ENCODE measurements around the gene SDHB. TPM values are rescaled to one million over a fixed set of nuclear protein-coding genes. Genes with fewer than 3 reads are reported as not detected.

Gene SDHB
- total RNA-seq, 3 donors from 2014 or later, result 145 to 177 (median 163) TPM

GRCh38 chr1:16984717-16985116, 69.1 kb downstream of the SDHB start:
- peak; percentile 37 for ATAC-seq

DNA sequence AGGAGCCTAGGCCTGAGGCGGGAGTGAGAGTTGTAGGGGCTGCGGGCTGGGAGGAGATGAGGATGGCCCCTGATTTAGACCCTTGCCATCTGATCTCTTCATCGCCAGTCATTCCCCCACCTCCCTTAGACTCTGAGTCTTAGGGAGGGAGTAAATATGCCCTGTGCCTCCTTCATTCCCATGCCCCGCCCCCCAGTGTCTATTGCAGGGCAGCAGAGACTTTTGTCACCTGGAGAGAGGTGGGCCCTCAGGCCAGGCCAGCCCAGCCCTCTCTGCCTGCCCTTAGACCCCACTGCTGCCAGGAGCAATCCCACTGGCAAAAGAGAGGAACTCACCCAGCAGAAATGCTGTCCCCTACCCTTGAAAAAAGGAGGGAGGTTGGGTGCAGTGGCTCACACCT, 70.2 kb downstream of the SDHB start:
- intact Hi-C loops (cut with DNase I, micrococcal nuclease), result no loop called here
- no peak for DNase-seq
- Histone ChIP-seq H3K4me3 (no peak overlapping the region), H3K9me3 (no peaks in the 10 kb centered on the region), H3K4me1 (ENCODE audit: low read depth) (peaks cover 4% of the 10 kb centered on the region), H3K36me3 (ENCODE audit: low read depth) (no peaks in the 10 kb centered on the region)
- ATAC-seq, result no peak
- TF ChIP-seq, protein P1, sequence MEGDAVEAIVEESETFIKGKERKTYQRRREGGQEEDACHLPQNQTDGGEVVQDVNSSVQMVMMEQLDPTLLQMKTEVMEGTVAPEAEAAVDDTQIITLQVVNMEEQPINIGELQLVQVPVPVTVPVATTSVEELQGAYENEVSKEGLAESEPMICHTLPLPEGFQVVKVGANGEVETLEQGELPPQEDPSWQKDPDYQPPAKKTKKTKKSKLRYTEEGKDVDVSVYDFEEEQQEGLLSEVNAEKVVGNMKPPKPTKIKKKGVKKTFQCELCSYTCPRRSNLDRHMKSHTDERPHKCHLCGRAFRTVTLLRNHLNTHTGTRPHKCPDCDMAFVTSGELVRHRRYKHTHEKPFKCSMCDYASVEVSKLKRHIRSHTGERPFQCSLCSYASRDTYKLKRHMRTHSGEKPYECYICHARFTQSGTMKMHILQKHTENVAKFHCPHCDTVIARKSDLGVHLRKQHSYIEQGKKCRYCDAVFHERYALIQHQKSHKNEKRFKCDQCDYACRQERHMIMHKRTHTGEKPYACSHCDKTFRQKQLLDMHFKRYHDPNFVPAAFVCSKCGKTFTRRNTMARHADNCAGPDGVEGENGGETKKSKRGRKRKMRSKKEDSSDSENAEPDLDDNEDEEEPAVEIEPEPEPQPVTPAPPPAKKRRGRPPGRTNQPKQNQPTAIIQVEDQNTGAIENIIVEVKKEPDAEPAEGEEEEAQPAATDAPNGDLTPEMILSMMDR (IDR thresholded peaks at IDR 0.05), result no peak

More at GRCh38 chr1:16984717-16985116, 69.1 kb downstream of the SDHB start:
- no peaks in the 10 kb centered on the region for H3K9me3 ChIP-seq
- H3K4me1 ChIP-seq (ENCODE audit: low read depth), result peaks cover 4% of the 10 kb centered on the region
- intact Hi-C loops (cut with DNase I, micrococcal nuclease), result no loop called here
- no peak overlapping the region for H3K4me3 ChIP-seq
- H3K36me3 ChIP-seq (ENCODE audit: low read depth), result no peaks in the 10 kb centered on the region
- TF ChIP-seq, protein P1 (IDR thresholded peaks at IDR 0.05), result no peak
- DNase-seq, result peak in 1 of 3 donors; percentile 73

DNA sequence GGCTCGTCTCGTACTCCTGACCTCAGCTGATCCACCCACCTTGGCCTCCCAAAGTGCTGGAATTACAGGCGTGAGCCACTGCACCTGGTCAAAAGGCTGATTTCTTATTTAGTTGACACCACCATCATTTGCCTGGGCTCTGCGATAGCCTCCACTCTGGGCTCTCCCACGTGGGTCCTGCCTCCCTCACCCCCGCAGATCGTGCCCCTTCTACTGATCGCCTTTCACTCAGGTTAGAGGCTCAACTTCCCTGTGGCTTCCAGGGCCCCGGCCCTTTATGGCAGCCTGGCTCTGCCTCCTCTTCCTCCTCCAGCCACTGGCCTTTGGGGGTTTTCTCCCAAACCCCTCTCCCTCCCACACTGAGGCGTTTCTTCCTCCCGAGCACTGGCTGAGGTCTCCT, 70.9 kb downstream of the SDHB start:
- DNase-seq, result no peak
- no peaks in the 10 kb centered on the region for H3K36me3 ChIP-seq (ENCODE audit: low read depth)
- TF ChIP-seq, protein P1 (IDR thresholded peaks at IDR 0.05), result no peak
- H3K4me1 ChIP-seq (ENCODE audit: low read depth), result peaks cover 8% of the 10 kb centered on the region
- no peak for ATAC-seq
- no peaks in the 10 kb centered on the region for H3K9me3 ChIP-seq
- H3K4me3 ChIP-seq, result no peak overlapping the region
- intact Hi-C loops (cut with DNase I, micrococcal nuclease), result no loop called here

- H3K9me3 ChIP-seq, result no peaks in the 10 kb centered on the region
- TF ChIP-seq, protein P1 (IDR thresholded peaks at IDR 0.05), result no peak
- ATAC-seq (no peak), DNase-seq (no peak)
- intact Hi-C loops (cut with DNase I, micrococcal nuclease), result no loop called here
- H3K4me3 ChIP-seq, result no peak overlapping the region
- peaks cover 8% of the 10 kb centered on the region for H3K4me1 ChIP-seq (ENCODE audit: low read depth)
- no peaks in the 10 kb centered on the region for H3K36me3 ChIP-seq (ENCODE audit: low read depth)
Measured at GRCh38 chr1:16981269-16981849, 72.5 kb downstream of the SDHB start.

GRCh38 chr1:16980473-16981268, 73.2 kb downstream of the SDHB start, which contains the start of gene MFAP2:
MFAP2 (minus strand) TSS chr1:16980620; CDS start chr1:16978273, 2,347 bp downstream.
- Histone ChIP-seq H3K36me3 (ENCODE audit: low read depth) (no peaks in the 10 kb centered on the region), H3K9me3 (no peaks in the 10 kb centered on the region), H3K4me1 (ENCODE audit: low read depth) (peaks cover 8% of the 10 kb centered on the region), H3K4me3 (no peak within 1 kb of the TSS)
- intact Hi-C loops (cut with DNase I, micrococcal nuclease), result no loop called here
- ATAC-seq (peak; percentile 32), DNase-seq (no peak)
- TF ChIP-seq, protein P1 (IDR thresholded peaks at IDR 0.05), result no peak

Data from mucosa of descending colon (tissue), 3 donors.